ENCODE data around the gene APLP1.

- TF ChIP-seq, protein P1, sequence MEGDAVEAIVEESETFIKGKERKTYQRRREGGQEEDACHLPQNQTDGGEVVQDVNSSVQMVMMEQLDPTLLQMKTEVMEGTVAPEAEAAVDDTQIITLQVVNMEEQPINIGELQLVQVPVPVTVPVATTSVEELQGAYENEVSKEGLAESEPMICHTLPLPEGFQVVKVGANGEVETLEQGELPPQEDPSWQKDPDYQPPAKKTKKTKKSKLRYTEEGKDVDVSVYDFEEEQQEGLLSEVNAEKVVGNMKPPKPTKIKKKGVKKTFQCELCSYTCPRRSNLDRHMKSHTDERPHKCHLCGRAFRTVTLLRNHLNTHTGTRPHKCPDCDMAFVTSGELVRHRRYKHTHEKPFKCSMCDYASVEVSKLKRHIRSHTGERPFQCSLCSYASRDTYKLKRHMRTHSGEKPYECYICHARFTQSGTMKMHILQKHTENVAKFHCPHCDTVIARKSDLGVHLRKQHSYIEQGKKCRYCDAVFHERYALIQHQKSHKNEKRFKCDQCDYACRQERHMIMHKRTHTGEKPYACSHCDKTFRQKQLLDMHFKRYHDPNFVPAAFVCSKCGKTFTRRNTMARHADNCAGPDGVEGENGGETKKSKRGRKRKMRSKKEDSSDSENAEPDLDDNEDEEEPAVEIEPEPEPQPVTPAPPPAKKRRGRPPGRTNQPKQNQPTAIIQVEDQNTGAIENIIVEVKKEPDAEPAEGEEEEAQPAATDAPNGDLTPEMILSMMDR (conservative IDR thresholded peaks at IDR 0.05; ENCODE audit: low read depth in 2 of 2): peak in 1 of 2 experiments; percentile 53; a peak in 2 of 4 replicates
- TF ChIP-seq EZH2 (IDR thresholded peaks at IDR 0.05; ENCODE audit: low read depth, unreplicated experiment) (no peak), POLR2AphosphoS5 (IDR thresholded peaks at IDR 0.05; ENCODE audit: low read depth) (no peak), EZH2phosphoT487 (IDR thresholded peaks at IDR 0.05; ENCODE audit: unreplicated experiment) (no peak), ZNF462 (CRISPR knock-in tag; IDR thresholded peaks at IDR 0.05) (no peak), CREB1 (CRISPR knock-in tag; IDR thresholded peaks at IDR 0.05; ENCODE audit: low read depth) (no peak), STAT1 (IDR thresholded peaks at IDR 0.05; ENCODE audit: unreplicated experiment) (no peak)
- TF ChIP-seq, protein P2, sequence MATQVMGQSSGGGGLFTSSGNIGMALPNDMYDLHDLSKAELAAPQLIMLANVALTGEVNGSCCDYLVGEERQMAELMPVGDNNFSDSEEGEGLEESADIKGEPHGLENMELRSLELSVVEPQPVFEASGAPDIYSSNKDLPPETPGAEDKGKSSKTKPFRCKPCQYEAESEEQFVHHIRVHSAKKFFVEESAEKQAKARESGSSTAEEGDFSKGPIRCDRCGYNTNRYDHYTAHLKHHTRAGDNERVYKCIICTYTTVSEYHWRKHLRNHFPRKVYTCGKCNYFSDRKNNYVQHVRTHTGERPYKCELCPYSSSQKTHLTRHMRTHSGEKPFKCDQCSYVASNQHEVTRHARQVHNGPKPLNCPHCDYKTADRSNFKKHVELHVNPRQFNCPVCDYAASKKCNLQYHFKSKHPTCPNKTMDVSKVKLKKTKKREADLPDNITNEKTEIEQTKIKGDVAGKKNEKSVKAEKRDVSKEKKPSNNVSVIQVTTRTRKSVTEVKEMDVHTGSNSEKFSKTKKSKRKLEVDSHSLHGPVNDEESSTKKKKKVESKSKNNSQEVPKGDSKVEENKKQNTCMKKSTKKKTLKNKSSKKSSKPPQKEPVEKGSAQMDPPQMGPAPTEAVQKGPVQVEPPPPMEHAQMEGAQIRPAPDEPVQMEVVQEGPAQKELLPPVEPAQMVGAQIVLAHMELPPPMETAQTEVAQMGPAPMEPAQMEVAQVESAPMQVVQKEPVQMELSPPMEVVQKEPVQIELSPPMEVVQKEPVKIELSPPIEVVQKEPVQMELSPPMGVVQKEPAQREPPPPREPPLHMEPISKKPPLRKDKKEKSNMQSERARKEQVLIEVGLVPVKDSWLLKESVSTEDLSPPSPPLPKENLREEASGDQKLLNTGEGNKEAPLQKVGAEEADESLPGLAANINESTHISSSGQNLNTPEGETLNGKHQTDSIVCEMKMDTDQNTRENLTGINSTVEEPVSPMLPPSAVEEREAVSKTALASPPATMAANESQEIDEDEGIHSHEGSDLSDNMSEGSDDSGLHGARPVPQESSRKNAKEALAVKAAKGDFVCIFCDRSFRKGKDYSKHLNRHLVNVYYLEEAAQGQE (IDR thresholded peaks at IDR 0.05; ENCODE audit: unreplicated experiment): no peak
These were observed 7.9 kb upstream of the APLP1 start for GRCh38 chr19:35860436-35860817.

Measured in GM23338 (cell line).